ENCODE data around the gene RAD51B. TPM values are rescaled to one million over a fixed set of nuclear protein-coding genes. Genes with fewer than 3 reads are reported as not detected.

The RAD51B gene
- total RNA-seq, 1 experiment from 2014 or later = 16.7 TPM

- H4K20me1 ChIP-seq (ENCODE audit: control insufficient read depth, insufficient read depth, insufficient read length) = no peaks in the 10 kb centered on the region
- H3K9me3 ChIP-seq (ENCODE audit: control insufficient read depth, low read depth, low read length) = no peaks in the 10 kb centered on the region
- no peak overlapping the region for H3K4me2 ChIP-seq (ENCODE audit: insufficient read depth, insufficient read length, low read length)
- H3K18ac ChIP-seq (ENCODE audit: insufficient read length, low read depth, low read length) = no peak overlapping the region
- no peak overlapping the region for H3K56ac ChIP-seq (ENCODE audit: insufficient read length, low read depth, low read length)
- no peak for TF ChIP-seq CTCF (conservative IDR thresholded peaks at IDR 0.05)
- H3K27me3 ChIP-seq (ENCODE audit: insufficient read depth, low read length) = no peaks in the 10 kb centered on the region
- peaks cover 5% of the 10 kb centered on the region; the same call in 1 of the 2 replicates for H3K27me3 Mint-ChIP-seq (ENCODE audit: low read depth)
- H3K27ac Mint-ChIP-seq = no peak overlapping the region
- H3T11ph ChIP-seq (ENCODE audit: low read length) = no peak overlapping the region
- no peak overlapping the region for H2BK5ac ChIP-seq (ENCODE audit: insufficient read length, low read length)
- H3K79me2 ChIP-seq (ENCODE audit: insufficient read depth, low read length) = no peaks in the 10 kb centered on the region
- WGBS (ENCODE audit: extremely low coverage, insufficient read length, low lambda C conversion rate) = no CpG with 5 or more reads among the region's 6 CpGs
- no peak overlapping the region for H3K4me3 Mint-ChIP-seq
- no peaks in the 10 kb centered on the region; a peak in 1 of 7 replicates for H3K36me3 Mint-ChIP-seq (ENCODE audit: insufficient read depth in 1 of 3, low read depth in 3 of 3)
- H3K4me1 Mint-ChIP-seq = peaks cover 6% of the 10 kb centered on the region in 2 experiments; a peak in 1 of 4 replicates
- no peak overlapping the region for H2BK120ac ChIP-seq (ENCODE audit: low read depth, low read length, poor library complexity, severe bottlenecking)
- H4K91ac ChIP-seq (ENCODE audit: insufficient read length, low read depth, low read length) = no peak overlapping the region
- H3K23me2 ChIP-seq (ENCODE audit: insufficient read length, low read depth, low read length, poor library complexity, severe bottlenecking) = no peaks in the 10 kb centered on the region
- H3K27ac ChIP-seq (ENCODE audit: insufficient read length, low read depth, low read length) = no peak overlapping the region
- H2BK15ac ChIP-seq (ENCODE audit: low read depth, low read length) = no peak overlapping the region
- H4K5ac ChIP-seq (ENCODE audit: insufficient read length, low read depth, low read length) = no peak overlapping the region
- no peak overlapping the region for H2AFZ ChIP-seq (ENCODE audit: low read length)
- DNase-seq = no peak
- no peak overlapping the region for H3K4ac ChIP-seq (ENCODE audit: low read depth, low read length)
- no peak overlapping the region for H3K14ac ChIP-seq (ENCODE audit: insufficient read depth, low read length)
- no peaks in the 10 kb centered on the region for H3K4me1 ChIP-seq (ENCODE audit: insufficient read depth, low read length)
- H3K79me1 ChIP-seq (ENCODE audit: insufficient read depth, low read depth, low read length, poor library complexity, severe bottlenecking) = no peaks in the 10 kb centered on the region
- no peaks in the 10 kb centered on the region; a peak in 1 of 5 replicates for H3K9me3 Mint-ChIP-seq
- H3K23ac ChIP-seq (ENCODE audit: insufficient read length, low read depth, low read length) = no peak overlapping the region
- no peak overlapping the region for H3K9ac ChIP-seq (ENCODE audit: extremely low read depth, insufficient read length, low read length)
- H2BK20ac ChIP-seq (ENCODE audit: low read depth, low read length, poor library complexity, severe bottlenecking) = no peak overlapping the region
- no peak overlapping the region for H2AK5ac ChIP-seq (ENCODE audit: insufficient read length, low read length)
- no peak overlapping the region for H4K8ac ChIP-seq (replicated peaks; ENCODE audit: insufficient read length, low read depth, low read length)
- H2BK12ac ChIP-seq (ENCODE audit: insufficient read length, low read depth, low read length) = no peak overlapping the region
These were observed 937.2 kb downstream of the RAD51B start for GRCh38 chr14:68756734-68757133.
